ENCODE results near the gene KCNIP4.

KCNIP4 gene

GRCh38 chr4:21327976-21328700 is 620.4 kb downstream of the KCNIP4 start:
- no peak overlapping the region for H3K27ac Mint-ChIP-seq
- DNase-seq: no peak
- H3K9me3 Mint-ChIP-seq: peaks cover 25% of the 10 kb centered on the region
- no peaks in the 10 kb centered on the region for H3K4me1 Mint-ChIP-seq
- H3K36me3 Mint-ChIP-seq (ENCODE audit: low read depth): no peaks in the 10 kb centered on the region
- H3K27me3 Mint-ChIP-seq (ENCODE audit: low read depth, poor library complexity): no peaks in the 10 kb centered on the region
- TF ChIP-seq CTCF (IDR thresholded peaks at IDR 0.05): no peak
- no peak overlapping the region for H3K4me3 Mint-ChIP-seq

- no peak overlapping the region for H3K27ac Mint-ChIP-seq
- peaks cover 19% of the 10 kb centered on the region for H3K9me3 Mint-ChIP-seq
- no peaks in the 10 kb centered on the region for H3K4me1 Mint-ChIP-seq
- H3K36me3 Mint-ChIP-seq (ENCODE audit: low read depth): no peaks in the 10 kb centered on the region
- TF ChIP-seq CTCF (IDR thresholded peaks at IDR 0.05): no peak
- H3K27me3 Mint-ChIP-seq (ENCODE audit: low read depth, poor library complexity): peaks cover 10% of the 10 kb centered on the region
- no peak for DNase-seq
- no peak overlapping the region for H3K4me3 Mint-ChIP-seq
These were observed 628.5 kb downstream of the KCNIP4 start for GRCh38 chr4:21320034-21320433.

- no peak for TF ChIP-seq CTCF (IDR thresholded peaks at IDR 0.05)
- no peak for DNase-seq
- Mint-ChIP-seq H3K27me3 (ENCODE audit: low read depth, poor library complexity) (peaks cover 54% of the 10 kb centered on the region), H3K9me3 (no peaks in the 10 kb centered on the region), H3K4me3 (no peak overlapping the region), H3K36me3 (ENCODE audit: low read depth) (no peaks in the 10 kb centered on the region), H3K27ac (no peak overlapping the region), H3K4me1 (peaks cover 7% of the 10 kb centered on the region)
These were observed 640.9 kb downstream of the KCNIP4 start for GRCh38 chr4:21307709-21308108.

GRCh38 chr4:21304540-21304887 is 644.1 kb downstream of the KCNIP4 start:
- Mint-ChIP-seq H3K4me1 (peaks cover 7% of the 10 kb centered on the region), H3K9me3 (no peaks in the 10 kb centered on the region), H3K27me3 (ENCODE audit: low read depth, poor library complexity) (peaks cover 68% of the 10 kb centered on the region), H3K27ac (no peak overlapping the region), H3K4me3 (peak overlapping the region; percentile 78), H3K36me3 (ENCODE audit: low read depth) (no peaks in the 10 kb centered on the region)
- no peak for TF ChIP-seq CTCF (IDR thresholded peaks at IDR 0.05)
- no peak for DNase-seq

- TF ChIP-seq CTCF (IDR thresholded peaks at IDR 0.05): no peak
- Mint-ChIP-seq H3K4me1 (no peaks in the 10 kb centered on the region), H3K4me3 (no peak overlapping the region), H3K36me3 (ENCODE audit: low read depth) (no peaks in the 10 kb centered on the region), H3K27ac (no peak overlapping the region), H3K9me3 (no peaks in the 10 kb centered on the region), H3K27me3 (ENCODE audit: low read depth, poor library complexity) (peaks cover 3% of the 10 kb centered on the region)
- no peak for DNase-seq
These were observed 658.0 kb downstream of the KCNIP4 start for GRCh38 chr4:21290562-21290961.

GRCh38 chr4:21276046-21276445 is 672.5 kb downstream of the KCNIP4 start:
- no peaks in the 10 kb centered on the region for H3K4me1 Mint-ChIP-seq
- peaks cover 7% of the 10 kb centered on the region for H3K27me3 Mint-ChIP-seq (ENCODE audit: low read depth, poor library complexity)
- DNase-seq: no peak
- TF ChIP-seq CTCF (IDR thresholded peaks at IDR 0.05): no peak
- no peaks in the 10 kb centered on the region for H3K36me3 Mint-ChIP-seq (ENCODE audit: low read depth)
- no peak overlapping the region for H3K27ac Mint-ChIP-seq
- no peaks in the 10 kb centered on the region for H3K9me3 Mint-ChIP-seq
- H3K4me3 Mint-ChIP-seq: no peak overlapping the region

All from nephron progenitor cell (in vitro differentiated cells).